Esophagus muscularis mucosa (tissue), 4 donors: ENCODE measurements around the gene LFNG. TPM values are rescaled to one million over a fixed set of nuclear protein-coding genes. Genes with fewer than 3 reads are reported as not detected.

ENCODE experiments used
- DNase-seq: peaks from one replicate; pipeline ENCODE4 v3.0.0-alpha.2; 2017; ENCODE audit errors: extremely low spot score
- H3K27ac ChIP-seq, 4 donors: fragments of 200-600 bp; sonication (generic); replicated peaks in 1 of 4; 1 replicate in 3 of 4; 2 replicates in 1 of 4; pipeline ENCODE4 v1.5.1; 2016 to 2019; ENCODE audit warnings: mild to moderate bottlenecking in 1 of 4
- H3K27me3 ChIP-seq, 4 donors: fragments of 200-600 bp; sonication (generic); one replicate each; pipeline versions ENCODE4 v1.5.1 to v1.6.0; 2016 to 2019
- H3K36me3 ChIP-seq, 4 donors: fragments of 200-600 bp; sonication (generic); one replicate each; pipeline ENCODE4 v1.5.1; 2016 to 2019
- H3K4me1 ChIP-seq, 4 donors: fragments of 200-600 bp; sonication (generic); one replicate each; pipeline ENCODE4 v1.5.1; 2016 to 2019
- H3K4me3 ChIP-seq, 4 donors: fragments of 200-600 bp; sonication (generic); 1 replicate in 2 of 4; 2 replicates in 2 of 4; pipeline ENCODE4 v1.5.1; 2016 to 2019; ENCODE audit warnings: mild to moderate bottlenecking in 4 of 4, moderate library complexity in 1 of 4
- H3K9me3 ChIP-seq, 4 donors: fragments of 200-600 bp; sonication (generic); 1 replicate in 3 of 4; 2 replicates in 1 of 4; pipeline ENCODE4 v1.5.1; 2016 to 2019
- CTCF ChIP-seq, 3 experiments: fragments of 200-600 bp in 2 of 3; fragments of 450-650 bp in 1 of 3; sonication (generic) in 2 of 3; IDR thresholded peaks; one replicate each; pipeline ENCODE4 v1.5.1; 2017 to 2019; ENCODE audit warnings: antibody characterized with exemption in 3 of 3, mild to moderate bottlenecking in 2 of 3, moderate library complexity in 1 of 3
- EP300 ChIP-seq: sonication (generic); formaldehyde crosslinking; IDR thresholded peaks from one replicate; pipeline ENCODE4 v1.6.1; 2017; ENCODE audit warnings: antibody characterized with exemption
- POLR2A ChIP-seq: fragments of 450-650 bp; IDR thresholded peaks from one replicate; pipeline ENCODE4 v1.6.1; 2017; ENCODE audit warnings: antibody characterized with exemption, moderate library complexity, mild to moderate bottlenecking, low read depth
- POLR2AphosphoS5 ChIP-seq, 2 donors: sonication (generic); formaldehyde crosslinking; IDR thresholded peaks; one replicate each; pipeline ENCODE4 v1.6.1; 2017; ENCODE audit warnings: antibody characterized with exemption in 2 of 2
- WGBS: methylation state at CpG from one replicate; pipeline ENCODE4 v1.1.5; 2018; 5-methylcytosine and 5-hydroxymethylcytosine counted together
- intact Hi-C: fragments of 100-400 bp; cut with DNase I; formaldehyde crosslinking; loops from one replicate; pipeline ENCODE4 v1.15.1; 2023
- total RNA-seq, 4 donors: library from RNA; depleted of rRNA; stranded (reverse); fragments of >200 nt; gene quantifications; one replicate each; pipeline versions ENCODE4 v1.1.0 to v1.2.1, GENCODE V29; 2016

The LFNG gene
- total RNA-seq: 10 to 100 TPM in 1 of 4 donors, 1 to 10 TPM in 3; 6.1 to 10.7 (median 8.3) TPM

- peak; percentile 94 for DNase-seq
- Histone ChIP-seq H3K4me3 (peak within 1 kb of the TSS; percentile 62 to 71 (median 64)), H3K9me3 (no peaks in the 10 kb centered on the region), H3K36me3 (no peaks in the 10 kb centered on the region), H3K27ac (peak within 1 kb of the TSS in 2 of 4 donors; percentile 6 to 54), H3K4me1 (peaks cover 40 to 60% (median 54%) of the 10 kb centered on the region in 4 donors), H3K27me3 (peaks cover 0 to 61% (median 33%) of the 10 kb centered on the region in 4 donors)
- WGBS: 2% methylated on average over 23 of the region's 95 CpGs
- no peak for TF ChIP-seq POLR2A
- TF ChIP-seq CTCF (IDR thresholded peaks at IDR 0.05): no peak
- no peak for TF ChIP-seq EP300
- TF ChIP-seq POLR2AphosphoS5 (IDR thresholded peaks at IDR 0.05): peak; percentile 83 to 89
- intact Hi-C loops: no loop called here
Measured at GRCh38 chr7:2519119-2519930, at the start of gene LFNG. Gene LFNG, plus strand, starts transcription at chr7:2519774. Its CDS starts 88 bp downstream, at chr7:2519862.

- Histone ChIP-seq H3K36me3 (no peaks in the 10 kb centered on the region), H3K4me1 (peaks cover 12 to 18% (median 18%) of the 10 kb centered on the region in 4 donors), H3K27ac (no peak overlapping the region), H3K27me3 (peaks cover 0 to 47% (median 1%) of the 10 kb centered on the region in 4 donors), H3K4me3 (no peak overlapping the region), H3K9me3 (no peaks in the 10 kb centered on the region)
- intact Hi-C loops: loop anchor here (5.0 kb wide), 1 partner anchor 893 kb away; no protein-coding TSS in a partner anchor
- no peak for TF ChIP-seq POLR2A
- DNase-seq: no peak
- 80% methylated on average over 6 of the region's 19 CpGs for WGBS
Measured at GRCh38 chr7:2470204-2471021, 49.2 kb upstream of the LFNG start.

GRCh38 chr7:2471022-2471329 lies 48.6 kb upstream of the LFNG start:
- no peaks in the 10 kb centered on the region for H3K9me3 ChIP-seq
- H3K4me3 ChIP-seq: no peak overlapping the region
- intact Hi-C loops: loop anchor here (5.0 kb wide), 1 partner anchor 894 kb away; no protein-coding TSS in a partner anchor
- WGBS: 59% methylated on average over 5 of the region's 5 CpGs
- no peaks in the 10 kb centered on the region for H3K36me3 ChIP-seq
- H3K4me1 ChIP-seq: peaks cover 12 to 18% (median 18%) of the 10 kb centered on the region in 4 donors
- TF ChIP-seq POLR2A (no peak), POLR2AphosphoS5 (IDR thresholded peaks at IDR 0.05) (no peak), EP300 (no peak), CTCF (IDR thresholded peaks at IDR 0.05) (no peak)
- DNase-seq: no peak
- peaks cover 0 to 53% (median 4%) of the 10 kb centered on the region in 4 donors for H3K27me3 ChIP-seq
- H3K27ac ChIP-seq: peak overlapping the region in 1 of 4 donors; percentile 28

- 13% methylated on average over 10 of the region's 17 CpGs for WGBS
- intact Hi-C loops: loop anchor here (5.0 kb wide), 1 partner anchor 894 kb away; no protein-coding TSS in a partner anchor
Measured at GRCh38 chr7:2471396-2471795, 48.2 kb upstream of the LFNG start.

More at GRCh38 chr7:2471396-2471795, 48.2 kb upstream of the LFNG start:
- Histone ChIP-seq H3K27ac (peak overlapping the region in 2 of 4 donors; percentile 28 to 54), H3K9me3 (no peaks in the 10 kb centered on the region), H3K27me3 (peaks cover 0 to 57% (median 4%) of the 10 kb centered on the region in 4 donors), H3K4me1 (peaks cover 12 to 18% (median 18%) of the 10 kb centered on the region in 4 donors), H3K4me3 (no peak overlapping the region), H3K36me3 (no peaks in the 10 kb centered on the region)
- DNase-seq: no peak
- TF ChIP-seq EP300 (no peak), POLR2A (no peak), CTCF (IDR thresholded peaks at IDR 0.05) (no peak), POLR2AphosphoS5 (IDR thresholded peaks at IDR 0.05) (no peak)
